Bone marrow (tissue), 2 donors: Measurements from ENCODE around the gene MYO18A.

ENCODE experiments used
- DNase-seq, 2 donors: peaks; one replicate each; lab custom pipeline; 2025; lab: John Stamatoyannopoulos, UW

The MYO18A gene

GRCh38 chr17:29165800-29166506 lies 14.2 kb downstream of the MYO18A start:
- no peak for DNase-seq

GRCh38 chr17:29165261-29165660 lies 14.9 kb downstream of the MYO18A start:
- DNase-seq, result no peak

- no peak for DNase-seq
Measured at GRCh38 chr17:29163563-29163962, 16.6 kb downstream of the MYO18A start.

- no peak for DNase-seq
Measured at GRCh38 chr17:29162909-29163341, 17.3 kb downstream of the MYO18A start.

GRCh38 chr17:29162082-29162908 lies 17.9 kb downstream of the MYO18A start:
- DNase-seq, result no peak

- DNase-seq, result no peak
Measured at GRCh38 chr17:29160253-29160652, 19.9 kb downstream of the MYO18A start.

- no peak for DNase-seq
Measured at GRCh38 chr17:29159306-29159860, 20.8 kb downstream of the MYO18A start.

GRCh38 chr17:29158488-29159275 lies 21.5 kb downstream of the MYO18A start:
- no peak for DNase-seq

GRCh38 chr17:29158096-29158487 lies 22.1 kb downstream of the MYO18A start:
- no peak for DNase-seq

- DNase-seq, result no peak
Measured at GRCh38 chr17:29157310-29157709, 22.9 kb downstream of the MYO18A start.

- no peak for DNase-seq
Measured at GRCh38 chr17:29156781-29157180, 23.4 kb downstream of the MYO18A start.

GRCh38 chr17:29155966-29156338 lies 24.2 kb downstream of the MYO18A start:
- DNase-seq, result no peak

- DNase-seq, result peak; percentile 35 to 39
Measured at GRCh38 chr17:29155227-29155965, 24.8 kb downstream of the MYO18A start.

GRCh38 chr17:29154516-29155226 lies 25.5 kb downstream of the MYO18A start:
- no peak for DNase-seq

GRCh38 chr17:29151567-29151966 lies 28.6 kb downstream of the MYO18A start:
- DNase-seq, result no peak

GRCh38 chr17:29150161-29150560 lies 30.0 kb downstream of the MYO18A start:
- no peak for DNase-seq

- no peak for DNase-seq
Measured at GRCh38 chr17:29149431-29150064, 30.6 kb downstream of the MYO18A start.

GRCh38 chr17:29148790-29149430 lies 31.3 kb downstream of the MYO18A start:
- peak; percentile 85 to 88 for DNase-seq

- no peak for DNase-seq
Measured at GRCh38 chr17:29148257-29148789, 31.9 kb downstream of the MYO18A start.

GRCh38 chr17:29147682-29148081 lies 32.5 kb downstream of the MYO18A start:
- DNase-seq, result no peak
